A673 (cell line): ENCODE data around the gene TAS2R8. TPM values are rescaled to one million over a fixed set of nuclear protein-coding genes. Genes with fewer than 3 reads are reported as not detected.

Experiments used
- Bru-seq: library from RNA; stranded (reverse); fragments of 400-500 nt; gene quantifications from one replicate; lab custom pipeline; 2021; lab: Mats Ljungman, UMichigan
- BruChase-seq, 2 experiments: library from RNA; stranded (reverse); fragments of 400-500 nt; gene quantifications; one replicate each; lab custom pipeline; 2021; lab: Mats Ljungman, UMichigan
- BruUV-seq: library from RNA; stranded (reverse); fragments of 400-500 nt; replicated peaks from 2 replicates; lab custom pipeline; 2021; lab: Mats Ljungman, UMichigan
- CTCF ChIA-PET: fragments of 300-600 bp; sonication (Branson Sonifier 250); formaldehyde crosslinking; loops from one replicate; lab custom pipeline; 2022; ENCODE audit warnings: antibody characterized with exemption; lab: Charles Lee
- POLR2A ChIA-PET: fragments of 300-600 bp; sonication (Branson Sonifier 250); formaldehyde crosslinking; loops from one replicate; lab custom pipeline; 2022; ENCODE audit warnings: antibody characterized with exemption; ENCODE audit not compliant: low non-redundant PET; lab: Charles Lee
- DNase-seq: peaks from one replicate; pipeline ENCODE4 v3.0.0-alpha.2; 2015; ENCODE audit warnings: low spot score
- H3K27ac ChIP-seq: fragments of 200-600 bp; sonication (generic); 2 replicates; pipeline ENCODE4 v1.5.1; 2016; ENCODE audit warnings: mixed run types, low read depth, mild to moderate bottlenecking, mixed read lengths, antibody characterized with exemption, low read length; ENCODE audit not compliant: poor library complexity, severe bottlenecking
- H3K27me3 ChIP-seq: fragments of 200-600 bp; sonication (generic); replicated peaks from 2 replicates; pipeline ENCODE4 v1.6.1; 2017; ENCODE audit warnings: mixed run types, low read depth, mild to moderate bottlenecking, mixed read lengths, antibody characterized with exemption, low read length; ENCODE audit not compliant: insufficient read depth, poor library complexity
- H3K36me3 ChIP-seq: fragments of 200-600 bp; sonication (generic); 2 replicates; pipeline ENCODE4 v1.6.1; 2016; ENCODE audit warnings: mixed run types, mild to moderate bottlenecking, mixed read lengths, antibody characterized with exemption, low read length; ENCODE audit not compliant: insufficient read depth, poor library complexity, severe bottlenecking
- H3K4me1 ChIP-seq: fragments of 200-600 bp; sonication (generic); 2 replicates; pipeline ENCODE4 v1.6.1; 2017; ENCODE audit warnings: mixed run types, mild to moderate bottlenecking, mixed read lengths, antibody characterized with exemption, low read length; ENCODE audit not compliant: insufficient read depth, poor library complexity, severe bottlenecking
- H3K4me3 ChIP-seq: fragments of 200-600 bp; sonication (generic); 2 replicates; pipeline ENCODE4 v1.5.1; 2016; ENCODE audit warnings: low read depth, mixed run types, mild to moderate bottlenecking, mixed read lengths, low read length; ENCODE audit not compliant: poor library complexity, severe bottlenecking
- H3K9me3 ChIP-seq: fragments of 200-600 bp; sonication (generic); 2 replicates; pipeline ENCODE4 v1.6.1; 2016; ENCODE audit warnings: mixed run types, low read depth, mild to moderate bottlenecking, mixed read lengths, antibody characterized with exemption, low read length; ENCODE audit not compliant: poor library complexity, severe bottlenecking
- EZH2 ChIP-seq: fragments of 200-600 bp; sonication (generic); IDR thresholded peaks from 2 replicates; pipeline ENCODE4 v1.6.1; 2017; ENCODE audit warnings: borderline replicate concordance, low read depth, mild to moderate bottlenecking, mixed read lengths, antibody characterized with exemption, low read length; ENCODE audit not compliant: poor library complexity, severe bottlenecking
- intact Hi-C: fragments of 100-400 bp; cut with micrococcal nuclease; formaldehyde crosslinking; loops from one replicate; pipeline ENCODE4 v1.10.0; 2022; ENCODE audit not compliant: unreplicated experiment
- long read RNA-seq: library from polyadenylated mRNA; stranded (forward); transcript quantifications from one replicate; pipeline ENCODE4 v2.0.0, GENCODE V29; 2022
- total RNA-seq: library from RNA; stranded (reverse); gene quantifications from 2 replicates; pipeline ENCODE4 v1.2.3, GENCODE V29; 2021
- TF ChIP-seq, protein P1 (sequence below): fragments of 300-800, 200-600 bp; sonication (generic); conservative IDR thresholded peaks from 2 replicates; pipeline ENCODE4 v1.5.1; 2017; ENCODE audit warnings: low read depth, mild to moderate bottlenecking, antibody characterized with exemption, low read length, moderate library complexity, mixed read lengths

The TAS2R8 gene
- total RNA-seq (not detected in 2 replicates), Bru-seq, nascent RNA (percentile 47 among the genes with signal in this experiment), BruChase-seq, experiment 1, labeled RNA remaining after a 2-hour chase (percentile 56 among the genes with signal in this experiment), BruChase-seq, experiment 2, labeled RNA remaining after a 6-hour chase (percentile 45 among the genes with signal in this experiment)
- long read RNA-seq, result 0 reads

DNA sequence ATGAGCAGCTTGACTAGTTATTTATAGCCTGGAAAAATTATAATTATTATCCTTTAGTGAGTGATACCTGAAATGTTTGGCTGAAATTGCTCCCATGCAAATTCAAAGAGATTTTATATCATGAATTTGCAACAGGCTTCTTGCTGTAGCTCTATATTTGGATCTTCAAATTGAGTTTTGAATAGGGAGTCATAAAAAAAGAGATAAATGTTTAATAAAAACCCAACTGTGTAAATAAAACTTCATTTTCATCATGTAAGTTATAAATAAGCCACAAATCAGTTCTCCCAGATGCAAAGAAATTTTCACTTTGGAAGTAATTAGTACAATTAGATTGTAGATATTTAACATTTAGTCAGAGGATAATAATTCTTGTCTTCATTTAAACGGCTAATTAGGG, at the start of gene TAS2R8:
TAS2R8 (minus strand) TSS at position 101 of the 400 bp plus-strand sequence. CDS start 306 bp downstream, outside the sequence.
- no TSS peak for BruUV-seq
- Histone ChIP-seq H3K27ac (no peak within 1 kb of the TSS), H3K27me3 (no peaks in the 10 kb centered on the region), H3K36me3 (no peaks in the 10 kb centered on the region), H3K4me1 (no peaks in the 10 kb centered on the region), H3K9me3 (no peaks in the 10 kb centered on the region), H3K4me3 (no peak within 1 kb of the TSS)
- ChIA-PET POLR2A (no interaction called here), CTCF (no interaction called here)
- no peak for DNase-seq
- intact Hi-C loops, result no loop called here
- TF ChIP-seq EZH2, result no peak
- TF ChIP-seq, protein P1, sequence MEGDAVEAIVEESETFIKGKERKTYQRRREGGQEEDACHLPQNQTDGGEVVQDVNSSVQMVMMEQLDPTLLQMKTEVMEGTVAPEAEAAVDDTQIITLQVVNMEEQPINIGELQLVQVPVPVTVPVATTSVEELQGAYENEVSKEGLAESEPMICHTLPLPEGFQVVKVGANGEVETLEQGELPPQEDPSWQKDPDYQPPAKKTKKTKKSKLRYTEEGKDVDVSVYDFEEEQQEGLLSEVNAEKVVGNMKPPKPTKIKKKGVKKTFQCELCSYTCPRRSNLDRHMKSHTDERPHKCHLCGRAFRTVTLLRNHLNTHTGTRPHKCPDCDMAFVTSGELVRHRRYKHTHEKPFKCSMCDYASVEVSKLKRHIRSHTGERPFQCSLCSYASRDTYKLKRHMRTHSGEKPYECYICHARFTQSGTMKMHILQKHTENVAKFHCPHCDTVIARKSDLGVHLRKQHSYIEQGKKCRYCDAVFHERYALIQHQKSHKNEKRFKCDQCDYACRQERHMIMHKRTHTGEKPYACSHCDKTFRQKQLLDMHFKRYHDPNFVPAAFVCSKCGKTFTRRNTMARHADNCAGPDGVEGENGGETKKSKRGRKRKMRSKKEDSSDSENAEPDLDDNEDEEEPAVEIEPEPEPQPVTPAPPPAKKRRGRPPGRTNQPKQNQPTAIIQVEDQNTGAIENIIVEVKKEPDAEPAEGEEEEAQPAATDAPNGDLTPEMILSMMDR, result no peak

- BruUV-seq, result no TSS peak
- no peak overlapping the region for H3K4me3 ChIP-seq
- TF ChIP-seq EZH2, result no peak
- TF ChIP-seq, protein P1, result no peak
- H3K27ac ChIP-seq, result no peak overlapping the region
- no peaks in the 10 kb centered on the region for H3K27me3 ChIP-seq
- ChIA-PET POLR2A (no interaction called here), CTCF (no interaction called here)
- intact Hi-C loops, result no loop called here
- H3K4me1 ChIP-seq, result no peaks in the 10 kb centered on the region
- no peak for DNase-seq
- peaks cover 4% of the 10 kb centered on the region for H3K9me3 ChIP-seq
- H3K36me3 ChIP-seq, result no peaks in the 10 kb centered on the region
Observed at GRCh38 chr12:10855807-10856206, 48.7 kb upstream of the TAS2R8 start.

- H3K27ac ChIP-seq, result no peak overlapping the region
- TF ChIP-seq EZH2, result no peak
- peaks cover 4% of the 10 kb centered on the region for H3K9me3 ChIP-seq
- H3K36me3 ChIP-seq, result no peaks in the 10 kb centered on the region
- H3K4me1 ChIP-seq, result no peaks in the 10 kb centered on the region
- DNase-seq, result no peak
- BruUV-seq, result no TSS peak
- H3K4me3 ChIP-seq, result no peak overlapping the region
- ChIA-PET POLR2A (no interaction called here), CTCF (no interaction called here)
- intact Hi-C loops, result no loop called here
- H3K27me3 ChIP-seq, result no peaks in the 10 kb centered on the region
Observed at GRCh38 chr12:10853776-10854175, 46.7 kb upstream of the TAS2R8 start.
